Gastroesophageal sphincter (tissue), 4 donors: ENCODE results near the gene DIO3. TPM values are rescaled to one million over a fixed set of nuclear protein-coding genes. Genes with fewer than 3 reads are reported as not detected.

Experiments used
- ATAC-seq: fragments of 150-250 bp; one replicate; pipeline ENCODE4 v1.9.1; 2016; ENCODE audit warnings: mild to moderate bottlenecking, moderate library complexity
- H3K27ac ChIP-seq, 4 donors: fragments of 200-600 bp; sonication (generic) in 3 of 4; 1 replicate in 3 of 4; 2 replicates in 1 of 4; pipeline ENCODE4 v1.5.1; 2016 to 2019
- H3K27me3 ChIP-seq: fragments of 200-600 bp; sonication (generic); one replicate; pipeline ENCODE4 v1.5.1; 2019
- H3K36me3 ChIP-seq, 2 donors: fragments of 200-600 bp; sonication (generic); one replicate each; pipeline ENCODE4 v1.5.1; 2019; ENCODE audit warnings: control low read depth in 1 of 2
- H3K4me1 ChIP-seq, 3 donors: fragments of 200-600 bp; sonication (generic); 1 replicate in 2 of 3; 2 replicates in 1 of 3; pipeline ENCODE4 v1.5.1; 2016 to 2019; ENCODE audit warnings: control low read depth in 2 of 3
- H3K4me3 ChIP-seq, 2 donors: fragments of 200-600 bp; sonication (generic); one replicate each; pipeline ENCODE4 v1.5.1; 2019; ENCODE audit warnings: mild to moderate bottlenecking in 1 of 2, moderate library complexity in 1 of 2
- H3K9me3 ChIP-seq, 3 donors: fragments of 200-600 bp; sonication (generic); one replicate each; pipeline ENCODE4 v1.5.1; 2017 to 2019; ENCODE audit warnings: control low read depth in 2 of 3
- CTCF ChIP-seq, 4 experiments: fragments of 200-600 bp in 2 of 4; fragments of 450-650 bp in 2 of 4; sonication (generic) in 1 of 4; IDR thresholded peaks; one replicate each; pipeline ENCODE4 v1.5.1; 2017 to 2019; ENCODE audit warnings: antibody characterized with exemption in 4 of 4, mild to moderate bottlenecking in 2 of 4, moderate library complexity in 2 of 4
- EP300 ChIP-seq: sonication (generic); formaldehyde crosslinking; IDR thresholded peaks from one replicate; pipeline ENCODE4 v1.6.1; 2017; ENCODE audit warnings: antibody characterized with exemption, mild to moderate bottlenecking
- POLR2A ChIP-seq, 2 donors: fragments of 450-650 bp; IDR thresholded peaks; one replicate each; pipeline ENCODE4 v1.6.1; 2017; ENCODE audit warnings: antibody characterized with exemption in 2 of 2, mild to moderate bottlenecking in 2 of 2, moderate library complexity in 1 of 2
- POLR2AphosphoS5 ChIP-seq: sonication (generic); formaldehyde crosslinking; IDR thresholded peaks from one replicate; pipeline ENCODE4 v1.6.1; 2017; ENCODE audit warnings: antibody characterized with exemption
- WGBS, 2 donors: methylation state at CpG; one replicate each; pipeline ENCODE4 v1.1.5; 2018; ENCODE audit warnings: low coverage in 1 of 2; 5-methylcytosine and 5-hydroxymethylcytosine counted together
- total RNA-seq, 4 donors: library from RNA; depleted of rRNA; stranded (reverse); fragments of >200 nt; gene quantifications; one replicate each; pipeline ENCODE4 v1.1.0, GENCODE V29; 2016

Gene DIO3
- total RNA-seq, 4 donors from 2014 or later: 0.52 to 2.6 (median 1.2) TPM

DNA sequence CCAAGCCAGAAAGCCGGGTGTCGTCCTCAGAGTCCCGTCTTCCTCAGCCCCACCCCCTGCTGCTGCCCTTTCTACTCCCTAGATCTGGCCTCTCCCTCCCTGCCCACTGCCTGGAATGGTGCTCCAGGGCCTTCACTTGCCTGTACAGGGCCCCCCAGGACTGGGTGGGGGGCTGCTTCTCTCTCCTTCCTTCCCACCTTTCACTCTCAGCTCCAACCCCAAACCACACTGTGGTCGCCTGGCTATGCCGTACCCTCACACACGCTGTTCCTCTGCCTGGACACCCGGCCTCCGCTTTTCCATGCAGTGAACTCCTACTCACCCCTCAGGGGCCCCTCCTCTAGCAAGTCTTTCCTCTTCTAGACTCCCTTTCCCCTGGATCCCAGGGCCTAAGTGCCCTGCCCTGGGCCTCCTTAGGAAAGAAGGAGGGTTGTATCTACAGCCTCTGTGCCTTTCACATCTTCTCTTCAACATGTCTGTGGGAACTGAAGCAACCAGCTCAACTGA lies 25.5 kb upstream of the DIO3 start:
- Histone ChIP-seq H3K36me3 (no peaks in the 10 kb centered on the region), H3K27me3 (peaks cover 25% of the 10 kb centered on the region), H3K9me3 (no peaks in the 10 kb centered on the region), H3K27ac (no peak overlapping the region), H3K4me3 (no peak overlapping the region), H3K4me1 (no peaks in the 10 kb centered on the region)
- no peak for ATAC-seq
- TF ChIP-seq POLR2AphosphoS5 (no peak), POLR2A (IDR thresholded peaks at IDR 0.05) (no peak), EP300 (no peak), CTCF (IDR thresholded peaks at IDR 0.05) (no peak)
- WGBS, 2 donors: 80 to 92% methylated on average over 6 to 7 of the region's 8 CpGs

- Histone ChIP-seq H3K27me3 (peaks cover 25% of the 10 kb centered on the region), H3K4me3 (no peak overlapping the region), H3K9me3 (no peaks in the 10 kb centered on the region), H3K4me1 (no peaks in the 10 kb centered on the region), H3K27ac (no peak overlapping the region), H3K36me3 (no peaks in the 10 kb centered on the region)
- 100% methylated on average over 1 to 4 of the region's 7 CpGs for WGBS, 2 donors
- no peak for ATAC-seq
- TF ChIP-seq POLR2A (IDR thresholded peaks at IDR 0.05) (no peak), POLR2AphosphoS5 (no peak), CTCF (IDR thresholded peaks at IDR 0.05) (no peak), EP300 (no peak)
These were observed 24.0 kb upstream of the DIO3 start for GRCh38 chr14:101537286-101537685.

- Histone ChIP-seq H3K9me3 (peaks cover 0 to 3% (median 0%) of the 10 kb centered on the region in 3 donors), H3K27ac (no peak overlapping the region), H3K36me3 (no peaks in the 10 kb centered on the region), H3K4me3 (no peak overlapping the region), H3K27me3 (peaks cover 25% of the 10 kb centered on the region), H3K4me1 (no peaks in the 10 kb centered on the region)
- WGBS, 2 donors: no CpG with 5 or more reads among the region's 5 CpGs
- peak; percentile 50 for ATAC-seq
- TF ChIP-seq CTCF (IDR thresholded peaks at IDR 0.05): no peak
- TF ChIP-seq EP300: no peak
- no peak for TF ChIP-seq POLR2A (IDR thresholded peaks at IDR 0.05)
- no peak for TF ChIP-seq POLR2AphosphoS5
These were observed 22.4 kb upstream of the DIO3 start for GRCh38 chr14:101538878-101539277.

DNA sequence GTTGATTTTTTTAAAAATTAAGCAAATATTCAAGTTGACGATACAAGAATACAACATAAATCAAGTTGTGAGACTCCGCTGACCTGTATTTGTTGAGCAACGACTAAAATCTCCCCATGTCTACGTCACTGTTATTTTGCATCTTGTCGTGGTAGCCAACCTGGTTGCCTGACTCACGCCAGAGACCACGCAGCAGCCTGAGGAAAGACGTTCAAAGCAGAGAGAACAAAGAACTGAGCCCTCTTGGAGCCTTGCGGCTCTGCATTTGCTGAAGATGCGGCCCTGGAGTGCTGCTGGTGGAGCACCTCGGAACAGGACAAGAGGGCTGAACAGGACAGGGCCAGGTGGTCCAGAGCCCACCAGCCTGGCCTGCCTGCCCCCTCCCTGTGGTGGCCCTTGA lies 21.4 kb upstream of the DIO3 start:
- Histone ChIP-seq H3K4me3 (no peak overlapping the region), H3K9me3 (peaks cover 0 to 8% (median 0%) of the 10 kb centered on the region in 3 donors), H3K27me3 (peaks cover 25% of the 10 kb centered on the region), H3K36me3 (no peaks in the 10 kb centered on the region), H3K4me1 (no peaks in the 10 kb centered on the region), H3K27ac (no peak overlapping the region)
- TF ChIP-seq EP300 (no peak), CTCF (IDR thresholded peaks at IDR 0.05) (no peak), POLR2AphosphoS5 (no peak), POLR2A (IDR thresholded peaks at IDR 0.05) (no peak)
- no peak for ATAC-seq
- WGBS, 2 donors: 90 to 100% methylated on average over 1 to 6 of the region's 11 CpGs
